Measurements from ENCODE around the gene RALGAPA2. TPM values are rescaled to one million over a fixed set of nuclear protein-coding genes. Genes with fewer than 3 reads are reported as not detected.
A peak's percentile ranks its signal among the peaks of the same experiment; 100 is the strongest.

The RALGAPA2 gene
- total RNA-seq, 1 experiment from 2014 or later = 18.2 TPM

GRCh38 chr20:20363799-20364592 is 348.4 kb downstream of the RALGAPA2 start:
- H3K4me3 Mint-ChIP-seq = peak overlapping the region; percentile 76
- no peaks in the 10 kb centered on the region for H3K9me3 Mint-ChIP-seq
- ChIA-PET CTCF (no interaction called here), POLR2A (no interaction called here)
- peaks cover 83% of the 10 kb centered on the region for H3K27me3 Mint-ChIP-seq (ENCODE audit: low read depth)
- DNase-seq (ENCODE audit: low spot score) = peak; percentile 70
- H3K27ac Mint-ChIP-seq = no peak overlapping the region
- H3K36me3 Mint-ChIP-seq = no peaks in the 10 kb centered on the region
- H3K4me1 Mint-ChIP-seq = peaks cover 31% of the 10 kb centered on the region
- peak; percentile 3 for ATAC-seq
- TF ChIP-seq FOXK1 (CRISPR knock-in tag; IDR thresholded peaks at IDR 0.05) (peak; percentile 68), IRF1 (CRISPR knock-in tag; IDR thresholded peaks at IDR 0.05) (peak; percentile 64; the same call in 1 of the 2 replicates), KAT7 (CRISPR knock-in tag; IDR thresholded peaks at IDR 0.05; ENCODE audit: borderline replicate concordance) (no peak), ZNF317 (CRISPR knock-in tag; IDR thresholded peaks at IDR 0.05; ENCODE audit: borderline replicate concordance, low read depth) (no peak), E2F5 (CRISPR knock-in tag; IDR thresholded peaks at IDR 0.05) (peak; percentile 84), JAZF1 (CRISPR knock-in tag; IDR thresholded peaks at IDR 0.05) (no peak), ZNF232 (CRISPR knock-in tag; IDR thresholded peaks at IDR 0.05) (0 out of 2 replicates have a peak, but pooled peaks have one; percentile 26), ETV6 (CRISPR knock-in tag; IDR thresholded peaks at IDR 0.05) (peak; percentile 62; the same call in 1 of the 2 replicates), MAX (CRISPR knock-in tag; IDR thresholded peaks at IDR 0.05) (peak; percentile 72; the same call in 1 of the 2 replicates), MLX (CRISPR knock-in tag; IDR thresholded peaks at IDR 0.05) (no peak), ZMAT4 (CRISPR knock-in tag; IDR thresholded peaks at IDR 0.05) (no peak), CREM (CRISPR knock-in tag; IDR thresholded peaks at IDR 0.05) (0 out of 2 replicates have a peak, but pooled peaks have one; percentile 59), GABPB1 (CRISPR knock-in tag; IDR thresholded peaks at IDR 0.05) (0 out of 2 replicates have a peak, but pooled peaks have one; percentile 17), NFYB (CRISPR knock-in tag; conservative IDR thresholded peaks at IDR 0.05; ENCODE audit: low read depth) (no peak), SP1 (CRISPR knock-in tag; conservative IDR thresholded peaks at IDR 0.05) (0 out of 2 replicates have a peak, but pooled peaks have one; percentile 43), JUN (CRISPR knock-in tag; IDR thresholded peaks at IDR 0.05) (0 out of 2 replicates have a peak, but pooled peaks have one; percentile 53), TP53 (CRISPR knock-in tag; IDR thresholded peaks at IDR 0.05) (no peak), SMAD3 (CRISPR knock-in tag; IDR thresholded peaks at IDR 0.05; ENCODE audit: borderline replicate concordance) (peak; percentile 17; the same call in 1 of the 2 replicates), GTF2I (CRISPR knock-in tag; conservative IDR thresholded peaks at IDR 0.05) (no peak), FOXP4 (CRISPR knock-in tag; IDR thresholded peaks at IDR 0.05) (peak; percentile 79)
- TF ChIP-seq, protein P1, sequence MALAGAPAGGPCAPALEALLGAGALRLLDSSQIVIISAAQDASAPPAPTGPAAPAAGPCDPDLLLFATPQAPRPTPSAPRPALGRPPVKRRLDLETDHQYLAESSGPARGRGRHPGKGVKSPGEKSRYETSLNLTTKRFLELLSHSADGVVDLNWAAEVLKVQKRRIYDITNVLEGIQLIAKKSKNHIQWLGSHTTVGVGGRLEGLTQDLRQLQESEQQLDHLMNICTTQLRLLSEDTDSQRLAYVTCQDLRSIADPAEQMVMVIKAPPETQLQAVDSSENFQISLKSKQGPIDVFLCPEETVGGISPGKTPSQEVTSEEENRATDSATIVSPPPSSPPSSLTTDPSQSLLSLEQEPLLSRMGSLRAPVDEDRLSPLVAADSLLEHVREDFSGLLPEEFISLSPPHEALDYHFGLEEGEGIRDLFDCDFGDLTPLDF (CRISPR knock-in tag; IDR thresholded peaks at IDR 0.05) = 0 out of 2 replicates have a peak, but pooled peaks have one; percentile 54
- TF ChIP-seq, protein P2, sequence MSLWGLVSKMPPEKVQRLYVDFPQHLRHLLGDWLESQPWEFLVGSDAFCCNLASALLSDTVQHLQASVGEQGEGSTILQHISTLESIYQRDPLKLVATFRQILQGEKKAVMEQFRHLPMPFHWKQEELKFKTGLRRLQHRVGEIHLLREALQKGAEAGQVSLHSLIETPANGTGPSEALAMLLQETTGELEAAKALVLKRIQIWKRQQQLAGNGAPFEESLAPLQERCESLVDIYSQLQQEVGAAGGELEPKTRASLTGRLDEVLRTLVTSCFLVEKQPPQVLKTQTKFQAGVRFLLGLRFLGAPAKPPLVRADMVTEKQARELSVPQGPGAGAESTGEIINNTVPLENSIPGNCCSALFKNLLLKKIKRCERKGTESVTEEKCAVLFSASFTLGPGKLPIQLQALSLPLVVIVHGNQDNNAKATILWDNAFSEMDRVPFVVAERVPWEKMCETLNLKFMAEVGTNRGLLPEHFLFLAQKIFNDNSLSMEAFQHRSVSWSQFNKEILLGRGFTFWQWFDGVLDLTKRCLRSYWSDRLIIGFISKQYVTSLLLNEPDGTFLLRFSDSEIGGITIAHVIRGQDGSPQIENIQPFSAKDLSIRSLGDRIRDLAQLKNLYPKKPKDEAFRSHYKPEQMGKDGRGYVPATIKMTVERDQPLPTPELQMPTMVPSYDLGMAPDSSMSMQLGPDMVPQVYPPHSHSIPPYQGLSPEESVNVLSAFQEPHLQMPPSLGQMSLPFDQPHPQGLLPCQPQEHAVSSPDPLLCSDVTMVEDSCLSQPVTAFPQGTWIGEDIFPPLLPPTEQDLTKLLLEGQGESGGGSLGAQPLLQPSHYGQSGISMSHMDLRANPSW (CRISPR knock-in tag; conservative IDR thresholded peaks at IDR 0.05; ENCODE audit: low read depth) = no peak
- TF ChIP-seq, protein P3, sequence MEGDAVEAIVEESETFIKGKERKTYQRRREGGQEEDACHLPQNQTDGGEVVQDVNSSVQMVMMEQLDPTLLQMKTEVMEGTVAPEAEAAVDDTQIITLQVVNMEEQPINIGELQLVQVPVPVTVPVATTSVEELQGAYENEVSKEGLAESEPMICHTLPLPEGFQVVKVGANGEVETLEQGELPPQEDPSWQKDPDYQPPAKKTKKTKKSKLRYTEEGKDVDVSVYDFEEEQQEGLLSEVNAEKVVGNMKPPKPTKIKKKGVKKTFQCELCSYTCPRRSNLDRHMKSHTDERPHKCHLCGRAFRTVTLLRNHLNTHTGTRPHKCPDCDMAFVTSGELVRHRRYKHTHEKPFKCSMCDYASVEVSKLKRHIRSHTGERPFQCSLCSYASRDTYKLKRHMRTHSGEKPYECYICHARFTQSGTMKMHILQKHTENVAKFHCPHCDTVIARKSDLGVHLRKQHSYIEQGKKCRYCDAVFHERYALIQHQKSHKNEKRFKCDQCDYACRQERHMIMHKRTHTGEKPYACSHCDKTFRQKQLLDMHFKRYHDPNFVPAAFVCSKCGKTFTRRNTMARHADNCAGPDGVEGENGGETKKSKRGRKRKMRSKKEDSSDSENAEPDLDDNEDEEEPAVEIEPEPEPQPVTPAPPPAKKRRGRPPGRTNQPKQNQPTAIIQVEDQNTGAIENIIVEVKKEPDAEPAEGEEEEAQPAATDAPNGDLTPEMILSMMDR (IDR thresholded peaks at IDR 0.05) = no peak
- TF ChIP-seq, protein P4, sequence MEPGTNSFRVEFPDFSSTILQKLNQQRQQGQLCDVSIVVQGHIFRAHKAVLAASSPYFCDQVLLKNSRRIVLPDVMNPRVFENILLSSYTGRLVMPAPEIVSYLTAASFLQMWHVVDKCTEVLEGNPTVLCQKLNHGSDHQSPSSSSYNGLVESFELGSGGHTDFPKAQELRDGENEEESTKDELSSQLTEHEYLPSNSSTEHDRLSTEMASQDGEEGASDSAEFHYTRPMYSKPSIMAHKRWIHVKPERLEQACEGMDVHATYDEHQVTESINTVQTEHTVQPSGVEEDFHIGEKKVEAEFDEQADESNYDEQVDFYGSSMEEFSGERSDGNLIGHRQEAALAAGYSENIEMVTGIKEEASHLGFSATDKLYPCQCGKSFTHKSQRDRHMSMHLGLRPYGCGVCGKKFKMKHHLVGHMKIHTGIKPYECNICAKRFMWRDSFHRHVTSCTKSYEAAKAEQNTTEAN (CRISPR knock-in tag; IDR thresholded peaks at IDR 0.05) = 0 out of 2 replicates have a peak, but pooled peaks have one; percentile 17
